Neuronal stem cell (in vitro differentiated cells): Measurements from ENCODE around the gene EIF3K.

Experiments used
- DNase-seq: peaks from one replicate; pipeline ENCODE4 v3.0.0-alpha.2; 2013; ENCODE audit warnings: low spot score
- H2AFZ ChIP-seq: one replicate; pipeline ENCODE4 v1.6.1; 2013; ENCODE audit warnings: mild to moderate bottlenecking, low read length, inconsistent platforms
- H2AK5ac ChIP-seq: 2 replicates; pipeline ENCODE4 v1.6.1; 2013; ENCODE audit warnings: low read depth, mild to moderate bottlenecking, inconsistent platforms, low read length, moderate library complexity, mixed read lengths
- H2BK120ac ChIP-seq: 2 replicates; pipeline ENCODE4 v1.6.1; 2013; ENCODE audit warnings: low read depth, mild to moderate bottlenecking, inconsistent platforms, low read length, moderate library complexity, mixed read lengths
- H2BK12ac ChIP-seq: one replicate; pipeline ENCODE4 v1.6.1; 2013; ENCODE audit warnings: low read length, inconsistent platforms
- H2BK15ac ChIP-seq: 2 replicates; pipeline ENCODE4 v1.6.1; 2013; ENCODE audit warnings: mild to moderate bottlenecking, low read length, inconsistent platforms, mixed read lengths
- H2BK5ac ChIP-seq: one replicate; pipeline ENCODE4 v1.6.1; 2013; ENCODE audit warnings: inconsistent platforms, mild to moderate bottlenecking, low read length, moderate library complexity
- H3K14ac ChIP-seq: one replicate; pipeline ENCODE4 v1.6.1; 2013; ENCODE audit warnings: low read length, inconsistent platforms
- H3K18ac ChIP-seq: 2 replicates; pipeline ENCODE4 v1.6.1; 2013; ENCODE audit warnings: low read length, inconsistent platforms
- H3K23ac ChIP-seq: 2 replicates; pipeline ENCODE4 v1.6.1; 2013; ENCODE audit warnings: low read depth, mild to moderate bottlenecking, mixed read lengths, low read length, inconsistent platforms; ENCODE audit not compliant: poor library complexity
- H3K27ac ChIP-seq: replicated peaks from 3 replicates; pipeline ENCODE4 v1.5.1; 2013; ENCODE audit warnings: low read length, inconsistent platforms
- H3K27me3 ChIP-seq, 3 experiments: 2 replicates each; pipeline ENCODE4 v1.6.1; 2013; ENCODE audit warnings: low read length in 3 of 3, mild to moderate bottlenecking in 2 of 3, inconsistent platforms in 1 of 3, low read depth in 1 of 3, mixed read lengths in 1 of 3, moderate library complexity in 1 of 3; ENCODE audit not compliant: control insufficient read depth in 3 of 3, insufficient read depth in 3 of 3
- H3K36me3 ChIP-seq, 2 donors: replicated peaks in 1 of 2; 2 replicates each; pipeline ENCODE4 v1.6.1; 2013; ENCODE audit warnings: low read length in 2 of 2; ENCODE audit not compliant: control insufficient read depth in 2 of 2, insufficient read depth in 2 of 2
- H3K4ac ChIP-seq: 2 replicates; pipeline ENCODE4 v1.6.1; 2013; ENCODE audit warnings: inconsistent platforms, mild to moderate bottlenecking, low read length, moderate library complexity
- H3K4me1 ChIP-seq, 2 donors: 1 replicate in 1 of 2; 2 replicates in 1 of 2; pipeline ENCODE4 v1.6.1; 2013; ENCODE audit warnings: low read length in 2 of 2, low read depth in 1 of 2; ENCODE audit not compliant: control insufficient read depth in 2 of 2, insufficient read depth in 1 of 2
- H3K4me2 ChIP-seq: one replicate; pipeline ENCODE4 v1.6.1; 2013; ENCODE audit warnings: mild to moderate bottlenecking, low read length, inconsistent platforms; ENCODE audit not compliant: insufficient read depth, poor library complexity, severe bottlenecking
- H3K4me3 ChIP-seq, 2 donors: 2 replicates each; pipeline ENCODE4 v1.5.1; 2013; ENCODE audit warnings: low read length in 2 of 2, mild to moderate bottlenecking in 2 of 2, inconsistent platforms in 1 of 2, moderate library complexity in 1 of 2
- H3K79me1 ChIP-seq: one replicate; pipeline ENCODE4 v1.6.1; 2013; ENCODE audit warnings: low read depth, mild to moderate bottlenecking, inconsistent platforms, low read length, moderate library complexity
- H3K9ac ChIP-seq: one replicate; pipeline ENCODE4 v1.6.1; 2013; ENCODE audit warnings: mild to moderate bottlenecking, low read depth, low read length, inconsistent platforms; ENCODE audit not compliant: poor library complexity
- H3K9me3 ChIP-seq, 2 donors: replicated peaks in 1 of 2; 2 replicates each; pipeline versions ENCODE3 to v1.6.1; 2013; ENCODE audit warnings: low read length in 2 of 2, mild to moderate bottlenecking in 2 of 2, inconsistent platforms in 1 of 2, low read depth in 1 of 2, mixed read lengths in 1 of 2, moderate library complexity in 1 of 2; ENCODE audit not compliant: control insufficient read depth in 2 of 2, insufficient read depth in 1 of 2
- H4K8ac ChIP-seq: one replicate; pipeline ENCODE4 v1.6.1; 2013; ENCODE audit warnings: low read depth, mild to moderate bottlenecking, inconsistent platforms, low read length, moderate library complexity
- H4K91ac ChIP-seq: one replicate; pipeline ENCODE4 v1.6.1; 2013; ENCODE audit warnings: low read length, low read depth, mild to moderate bottlenecking, inconsistent platforms; ENCODE audit not compliant: poor library complexity
- WGBS, 2 donors: extraction: QIAGEN DNeasy Blood & Tissue Kit; methylation state at CpG; one replicate each; pipeline ENCODE4 v1.1.7; 2013; ENCODE audit warnings: missing lambda C conversion rate in 2 of 2, mixed read lengths in 1 of 2; ENCODE audit not compliant: insufficient read length in 2 of 2, insufficient replicate concordance in 1 of 2; ENCODE audit errors: extremely low coverage in 2 of 2; 5-methylcytosine and 5-hydroxymethylcytosine counted together

EIF3K gene

DNA sequence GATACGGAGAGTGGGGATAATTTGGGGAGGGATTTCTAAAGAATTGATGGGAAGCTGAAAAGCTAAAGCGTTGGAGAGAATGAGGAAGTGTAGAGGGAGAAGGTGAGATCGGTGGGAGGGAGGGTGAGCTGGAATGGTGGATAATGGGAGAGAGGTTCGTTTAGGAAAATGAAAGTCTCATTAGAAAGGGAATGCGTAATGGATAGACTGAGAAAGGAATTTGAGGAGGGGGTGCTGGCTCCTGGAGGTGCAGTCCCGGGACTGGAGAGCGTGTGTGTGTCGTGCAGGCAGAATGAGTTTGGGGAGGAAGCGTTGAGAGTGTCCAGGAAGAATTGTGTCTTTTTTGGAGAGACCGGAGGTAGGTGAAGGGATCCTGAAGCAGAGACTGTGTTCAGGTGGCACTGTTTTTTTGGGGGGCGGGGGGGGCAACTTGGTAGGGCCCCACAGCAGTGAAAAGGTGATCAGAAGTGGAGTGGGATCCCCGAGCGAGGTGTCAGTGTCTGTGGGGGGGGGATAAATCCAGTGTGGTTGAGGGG, 29.8 kb downstream of the EIF3K start:
- no peak overlapping the region for H3K4ac ChIP-seq
- no peaks in the 10 kb centered on the region for H3K9me3 ChIP-seq
- H2AK5ac ChIP-seq: no peak overlapping the region
- peak overlapping the region; percentile 62 to 100 for H3K4me3 ChIP-seq
- no peak overlapping the region for H2BK120ac ChIP-seq
- no peak overlapping the region for H4K8ac ChIP-seq
- H3K4me2 ChIP-seq: peak overlapping the region; percentile 74
- no peak overlapping the region for H2AFZ ChIP-seq
- H2BK12ac ChIP-seq: no peak overlapping the region
- 100% methylated on average over 1 of the region's 13 CpGs; no CpG with 5 or more reads in 1 of the 2 donors for WGBS, 2 donors
- no peak overlapping the region for H2BK5ac ChIP-seq
- H3K4me1 ChIP-seq: peaks cover 8 to 24% of the 10 kb centered on the region in 2 donors
- no peaks in the 10 kb centered on the region for H3K27me3 ChIP-seq
- H4K91ac ChIP-seq: no peak overlapping the region
- H3K18ac ChIP-seq: peak overlapping the region; percentile 80
- H2BK15ac ChIP-seq: no peak overlapping the region
- no peak for DNase-seq
- H3K14ac ChIP-seq: no peak overlapping the region
- no peak overlapping the region for H3K27ac ChIP-seq
- H3K36me3 ChIP-seq: peaks cover 2 to 21% of the 10 kb centered on the region in 2 donors
- peaks cover 3% of the 10 kb centered on the region for H3K79me1 ChIP-seq
- peak overlapping the region; percentile 90 for H3K9ac ChIP-seq
- H3K23ac ChIP-seq: no peak overlapping the region

DNA sequence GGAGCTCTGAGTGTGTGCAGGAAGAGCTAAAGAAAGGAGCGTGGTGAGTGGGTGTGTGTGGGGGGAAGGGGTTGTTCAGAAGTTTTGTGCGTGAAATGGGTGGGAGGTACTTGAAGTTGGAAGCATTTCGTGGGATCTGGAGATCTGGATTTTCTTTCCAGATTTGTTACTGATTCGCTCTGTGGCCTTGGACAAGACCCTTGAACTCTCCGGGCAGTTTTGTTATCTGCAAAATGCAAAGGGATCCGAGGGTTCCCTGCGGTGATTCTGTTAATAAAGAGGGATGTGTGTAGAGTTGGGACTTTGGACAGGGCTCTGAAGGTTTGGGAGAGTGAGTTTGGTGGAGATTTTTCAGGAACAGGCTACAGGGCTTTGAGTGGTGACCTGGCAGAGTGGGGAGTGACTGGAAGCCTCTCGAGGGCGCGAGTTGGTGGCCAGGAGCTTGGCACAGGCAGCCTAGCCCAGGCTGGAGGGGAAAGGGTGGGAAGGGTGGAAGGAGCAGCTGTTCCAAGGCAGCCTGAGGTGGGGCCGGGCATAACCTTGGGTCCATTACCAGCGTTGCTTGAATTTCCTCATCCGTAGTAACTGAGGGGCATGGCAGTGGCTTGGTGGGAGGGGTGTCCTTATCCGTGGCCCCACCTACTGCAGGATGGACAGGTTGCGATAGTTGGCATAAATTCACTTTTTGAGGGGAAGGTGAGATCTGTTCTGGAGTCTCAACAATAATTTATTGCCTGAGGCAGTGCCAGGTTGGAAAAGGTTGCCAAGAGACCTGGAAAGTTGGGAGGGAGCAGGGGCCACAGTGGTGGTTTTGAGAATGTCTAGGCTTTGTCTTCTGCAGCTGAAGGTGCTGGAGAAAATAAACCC, 30.6 kb downstream of the EIF3K start:
- Histone ChIP-seq H2BK120ac (no peak overlapping the region), H3K9me3 (no peaks in the 10 kb centered on the region), H3K4ac (no peak overlapping the region), H4K91ac (no peak overlapping the region), H4K8ac (no peak overlapping the region), H3K27me3 (no peaks in the 10 kb centered on the region), H3K18ac (peak overlapping the region; percentile 65), H3K23ac (peak overlapping the region; percentile 70), H3K4me1 (peaks cover 8 to 25% of the 10 kb centered on the region in 2 donors), H3K79me1 (peaks cover 3% of the 10 kb centered on the region), H3K4me2 (peak overlapping the region; percentile 74), H3K14ac (no peak overlapping the region), H3K36me3 (peaks cover 2 to 28% of the 10 kb centered on the region in 2 donors), H2BK5ac (peak overlapping the region; percentile 75), H3K4me3 (peak overlapping the region; percentile 62 to 100), H2AFZ (no peak overlapping the region), H2AK5ac (peak overlapping the region; percentile 91), H3K27ac (no peak overlapping the region), H3K9ac (peak overlapping the region; percentile 90), H2BK15ac (no peak overlapping the region), H2BK12ac (no peak overlapping the region)
- 100% methylated on average over 1 of the region's 15 CpGs; no CpG with 5 or more reads in 1 of the 2 donors for WGBS, 2 donors
- no peak for DNase-seq

DNA sequence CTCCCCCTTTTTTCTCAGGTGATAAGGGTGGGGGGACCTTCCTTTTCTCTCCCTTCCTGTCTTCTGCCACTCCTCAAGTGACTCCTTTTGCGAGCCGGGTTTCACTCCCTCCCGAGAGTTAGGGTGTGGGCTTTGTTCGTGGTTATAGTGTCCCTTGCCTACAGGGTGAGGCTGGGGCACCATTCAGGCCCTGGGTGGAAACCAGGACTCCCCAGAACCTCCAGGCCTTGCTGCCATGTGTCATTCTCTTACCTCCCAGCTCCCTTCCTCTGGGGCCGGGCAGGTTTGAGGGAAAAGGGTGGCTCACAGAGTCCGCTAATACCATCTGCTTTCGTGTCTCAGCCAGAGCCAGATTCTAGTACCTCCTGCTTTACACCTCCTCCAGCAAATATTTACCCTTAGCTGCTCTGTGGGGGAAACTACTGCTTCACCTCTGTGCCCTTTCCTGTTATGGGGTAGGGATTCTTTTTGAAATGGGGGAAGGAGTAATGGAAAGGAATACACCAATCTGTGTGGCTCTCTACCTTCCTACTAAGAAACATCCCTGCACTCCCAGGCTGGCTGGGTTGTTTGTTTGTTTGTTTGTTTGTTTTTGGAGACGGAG, 31.3 kb downstream of the EIF3K start:
- no peak for DNase-seq

More for the DNA sequence above, 31.3 kb downstream of the EIF3K start:
- Histone ChIP-seq H3K4me2 (peak overlapping the region; percentile 74), H2AK5ac (no peak overlapping the region), H3K79me1 (peaks cover 3% of the 10 kb centered on the region), H4K8ac (no peak overlapping the region), H2BK120ac (no peak overlapping the region), H3K9me3 (no peaks in the 10 kb centered on the region), H3K18ac (peak overlapping the region; percentile 41), H3K36me3 (peaks cover 2 to 34% of the 10 kb centered on the region in 2 donors), H3K27ac (no peak overlapping the region), H3K23ac (no peak overlapping the region), H2BK15ac (no peak overlapping the region), H3K27me3 (no peaks in the 10 kb centered on the region), H2AFZ (no peak overlapping the region), H3K9ac (no peak overlapping the region), H2BK12ac (no peak overlapping the region), H3K4me3 (peak overlapping the region; percentile 62 to 100), H3K14ac (no peak overlapping the region), H3K4me1 (peaks cover 8 to 32% of the 10 kb centered on the region in 2 donors), H2BK5ac (no peak overlapping the region), H3K4ac (no peak overlapping the region), H4K91ac (no peak overlapping the region)
- WGBS, 2 donors: no CpG with 5 or more reads among the region's 8 CpGs
